Measurements from ENCODE around the gene METAP2. TPM values are rescaled to one million over a fixed set of nuclear protein-coding genes. Genes with fewer than 3 reads are reported as not detected.
A peak's percentile ranks its signal among the peaks of the same experiment; 100 is the strongest.

Gene METAP2
- total RNA-seq, 8 experiments from 2014 or later: 62.2 to 233 (median 84.0) TPM

DNA sequence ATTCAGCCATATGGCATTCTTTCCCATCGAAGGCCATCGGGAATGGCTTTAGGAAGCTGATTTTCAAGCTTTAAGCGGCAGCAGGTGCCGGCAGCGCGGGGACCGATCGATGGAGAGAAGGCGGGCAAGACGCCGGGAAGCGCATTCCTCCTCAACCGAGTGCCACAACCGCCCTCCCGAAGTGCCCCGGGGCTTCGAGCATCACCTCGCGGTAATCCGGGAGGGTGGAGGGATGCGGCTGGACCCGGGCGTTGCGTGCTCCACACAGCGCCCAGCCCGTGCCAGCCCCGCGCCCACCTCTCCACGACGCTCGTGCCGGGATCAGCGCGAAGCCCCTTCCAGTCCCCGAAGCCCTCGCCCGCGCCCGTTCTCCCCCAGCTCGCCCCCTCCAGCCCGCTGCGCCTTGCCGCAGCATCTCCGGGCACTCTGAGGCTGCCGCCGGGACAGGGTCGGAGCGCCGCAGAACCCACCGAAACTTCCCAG is 74.1 kb downstream of the METAP2 start:
- peaks cover 11 to 34% of the 10 kb centered on the region in 2 donors for H3K4me1 ChIP-seq (replicated peaks in 1 of 2)
- peak overlapping the region; percentile 75 to 97 (median 86) for H3K4me3 ChIP-seq
- in situ Hi-C loops (cut with MboI; ENCODE audit: low pct_unique_long_range_greater_than_20kb in 2 of 9, low sequenced_read_pairs in 9 of 9, unreplicated experiment in 9 of 9): loop anchor here in 3 of 9 experiments (25.0 kb wide), 1 partner anchor 436 kb away; no protein-coding TSS in a partner anchor
- 0 to 8% (median 0%) methylated on average over 2 to 12 of the region's 50 CpGs; no CpG with 5 or more reads in 5 of the 10 experiments for WGBS, 10 experiments
- peak; percentile 33 to 71 (median 68) for ATAC-seq (replicated peaks in 6 of 8)
- H3K27ac ChIP-seq: peak overlapping the region; percentile 81 to 83

DNA sequence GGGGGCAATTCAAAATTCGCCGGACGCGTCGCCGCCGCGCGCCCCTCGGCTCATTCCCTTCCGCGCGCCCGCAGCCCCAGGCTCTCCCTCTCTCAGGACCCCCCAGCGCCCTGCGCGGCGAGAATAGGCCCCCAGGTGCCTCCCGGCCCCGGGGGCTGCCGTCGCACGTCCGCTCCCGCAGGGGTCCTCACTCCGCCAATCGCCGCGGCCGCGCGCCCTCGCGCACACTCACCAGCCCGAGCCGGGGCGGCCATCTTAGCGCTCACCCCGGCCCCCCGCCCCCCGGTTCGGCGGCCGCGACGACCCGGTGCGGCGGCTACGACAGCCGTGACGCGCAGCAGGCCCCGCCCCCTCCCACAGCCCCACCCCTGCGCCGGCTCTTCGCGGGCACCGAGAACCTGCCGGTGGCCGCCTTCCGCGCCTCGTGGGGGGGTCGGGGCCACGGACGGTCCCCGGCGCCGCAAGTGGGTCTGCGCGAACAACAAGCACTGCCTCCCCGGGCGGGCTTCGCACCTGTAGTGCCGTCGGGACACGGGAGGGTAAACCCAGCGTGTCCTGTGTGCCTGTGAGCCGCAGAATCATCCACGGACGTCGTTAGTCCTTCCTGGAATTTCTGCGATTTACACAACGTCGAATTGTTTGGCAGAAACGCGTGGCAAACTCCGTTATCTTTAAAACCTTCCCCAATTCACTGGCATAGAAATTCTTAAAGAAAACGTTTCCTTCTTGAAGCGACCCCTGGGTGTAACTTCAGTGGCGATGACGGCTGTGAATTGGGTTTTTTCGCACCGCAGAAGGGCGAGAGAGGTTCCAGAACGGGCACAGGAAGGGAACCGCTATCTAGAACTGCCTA is 74.8 kb downstream of the METAP2 start:
- H3K4me1 ChIP-seq (replicated peaks in 1 of 2): peaks cover 11 to 34% of the 10 kb centered on the region in 2 donors
- ATAC-seq (replicated peaks in 6 of 8): peak in 7 of 8 experiments; percentile 67 to 93 (median 88)
- peak overlapping the region; percentile 81 to 83 for H3K27ac ChIP-seq
- in situ Hi-C loops (cut with MboI; ENCODE audit: low pct_unique_long_range_greater_than_20kb in 2 of 9, low sequenced_read_pairs in 9 of 9, unreplicated experiment in 9 of 9): loop anchor here in 3 of 9 experiments (25.0 kb wide), 1 partner anchor 436 kb away; no protein-coding TSS in a partner anchor
- H3K4me3 ChIP-seq: peak overlapping the region; percentile 75 to 97 (median 86)
- WGBS, 10 experiments: 15 to 66% (median 51%) methylated on average over 3 to 17 of the region's 98 CpGs; no CpG with 5 or more reads in 2 of the 10 experiments

DNA sequence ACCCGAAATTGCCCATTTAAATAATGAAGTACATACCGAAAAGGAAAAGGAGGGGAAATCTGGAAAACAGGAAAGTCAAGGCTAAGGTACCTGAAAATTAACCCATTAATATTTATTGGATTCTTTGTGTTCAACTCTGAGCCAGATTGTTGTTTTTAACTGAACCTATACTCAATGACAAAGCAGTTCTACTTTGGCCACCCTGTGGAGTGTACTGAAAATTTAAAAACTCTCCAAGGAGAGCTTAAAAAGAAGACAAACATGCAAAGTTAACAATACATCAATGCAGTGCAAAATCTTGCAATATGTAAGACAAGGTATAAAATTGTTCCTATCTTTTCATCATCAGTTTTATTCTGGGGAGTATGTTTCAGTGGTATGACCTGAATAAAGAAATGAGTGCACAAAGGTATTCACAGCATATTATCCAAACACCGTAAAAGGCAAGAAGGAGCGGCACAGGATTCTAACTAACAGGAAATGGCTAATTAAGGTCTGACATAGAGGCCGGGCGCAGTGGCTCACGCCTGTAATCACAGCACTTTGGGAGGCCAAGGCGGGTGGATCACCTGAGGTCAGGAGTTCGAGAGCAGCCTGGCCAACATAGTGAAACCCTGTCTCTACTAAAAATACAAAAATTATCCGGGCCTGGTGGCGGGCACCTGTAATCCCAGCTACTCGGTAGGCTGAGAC is 75.6 kb downstream of the METAP2 start:
- Histone ChIP-seq H3K4me1 (replicated peaks in 1 of 2) (peaks cover 11 to 34% of the 10 kb centered on the region in 2 donors), H3K4me3 (peak overlapping the region; percentile 75 to 97 (median 86)), H3K27ac (no peak overlapping the region)
- in situ Hi-C loops (cut with MboI; ENCODE audit: low pct_unique_long_range_greater_than_20kb in 2 of 9, low sequenced_read_pairs in 9 of 9, unreplicated experiment in 9 of 9): loop anchor here in 3 of 9 experiments (25.0 kb wide), 1 partner anchor 437 kb away; no protein-coding TSS in a partner anchor
- no peak for ATAC-seq (replicated peaks in 6 of 8)
- WGBS, 10 experiments: 58 to 100% (median 89%) methylated on average over 2 to 10 of the region's 12 CpGs; no CpG with 5 or more reads in 1 of the 10 experiments

DNA sequence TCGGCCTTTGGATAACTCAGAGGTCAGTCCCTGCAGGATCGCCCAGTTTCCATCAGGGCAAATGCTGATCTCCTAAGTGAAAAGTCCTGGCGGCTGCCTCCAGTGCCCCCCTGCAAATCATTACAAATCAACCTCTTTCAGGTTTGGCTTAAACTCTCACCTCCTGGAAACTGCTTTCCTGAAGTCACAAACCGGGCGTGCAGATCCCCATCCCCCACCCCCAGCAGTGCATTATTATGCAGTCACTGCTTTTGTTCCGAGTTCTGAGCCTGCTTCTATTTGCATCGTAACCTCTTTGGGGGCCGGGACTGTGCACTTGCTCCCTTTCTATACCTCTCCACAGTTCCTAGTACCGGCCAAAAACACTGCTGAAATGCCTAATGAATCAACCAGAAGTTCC is 77.4 kb downstream of the METAP2 start, which contains the start of gene USP44:
USP44 (minus strand) TSS at position 172 of the 400 bp plus-strand sequence. CDS start 17,220 bp downstream, outside the sequence.
- 0 to 80% (median 10%) methylated on average over 1 to 6 of the region's 9 CpGs; no CpG with 5 or more reads in 1 of the 10 experiments for whole genome bisulfite sequencing, 10 experiments
- Histone ChIP-seq H3K4me3 (peak within 1 kb of the TSS in 2 of 5 donors; percentile 15 to 16), H3K4me1 (replicated peaks in 1 of 2) (peaks cover 9 to 16% of the 10 kb centered on the region in 2 donors), H3K27ac (no peak within 1 kb of the TSS)
- in situ Hi-C loops (cut with MboI; ENCODE audit: low pct_unique_long_range_greater_than_20kb in 2 of 9, low sequenced_read_pairs in 9 of 9, unreplicated experiment in 9 of 9): no loop called here
- peak in 2 of 8 experiments; percentile 12 to 20 for ATAC-seq (replicated peaks in 6 of 8)

DNA sequence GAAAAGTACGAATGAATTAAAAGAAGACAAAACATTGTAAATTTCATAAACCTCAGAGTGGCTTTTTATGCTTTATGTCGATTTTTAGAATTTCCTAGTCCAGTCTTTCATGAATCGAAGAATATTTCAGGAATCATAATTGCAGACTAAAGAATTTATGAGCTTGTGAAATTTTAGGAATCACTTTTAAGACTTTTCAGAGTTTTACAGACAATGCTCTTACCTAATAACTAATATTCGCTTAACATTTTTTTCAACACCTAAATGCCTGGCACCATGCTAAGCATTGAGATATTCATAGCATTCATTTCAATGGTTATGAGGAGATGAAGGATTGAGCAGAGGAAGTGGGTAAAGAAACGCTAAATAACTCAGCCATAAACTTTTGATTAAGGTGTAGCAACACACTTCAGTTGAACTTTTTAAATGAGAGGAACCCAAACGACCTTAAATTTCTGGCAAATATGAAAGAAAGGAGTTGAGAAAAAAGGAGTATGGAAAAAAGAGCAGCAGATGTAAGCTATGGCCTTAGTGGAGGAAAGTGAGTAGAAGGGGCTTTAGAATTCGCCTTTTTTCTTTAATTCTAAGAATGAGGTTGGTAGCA is 78.1 kb downstream of the METAP2 start:
- in situ Hi-C loops (cut with MboI; ENCODE audit: low pct_unique_long_range_greater_than_20kb in 2 of 9, low sequenced_read_pairs in 9 of 9, unreplicated experiment in 9 of 9): no loop called here
- no peak overlapping the region for H3K4me3 ChIP-seq
- no peak for ATAC-seq (replicated peaks in 6 of 8)
- peaks cover 6 to 9% of the 10 kb centered on the region in 2 donors for H3K4me1 ChIP-seq (replicated peaks in 1 of 2)
- H3K27ac ChIP-seq: no peak overlapping the region
- 29 to 64% (median 49%) methylated on average over 3 to 7 of the region's 7 CpGs for whole genome bisulfite sequencing, 10 experiments

DNA sequence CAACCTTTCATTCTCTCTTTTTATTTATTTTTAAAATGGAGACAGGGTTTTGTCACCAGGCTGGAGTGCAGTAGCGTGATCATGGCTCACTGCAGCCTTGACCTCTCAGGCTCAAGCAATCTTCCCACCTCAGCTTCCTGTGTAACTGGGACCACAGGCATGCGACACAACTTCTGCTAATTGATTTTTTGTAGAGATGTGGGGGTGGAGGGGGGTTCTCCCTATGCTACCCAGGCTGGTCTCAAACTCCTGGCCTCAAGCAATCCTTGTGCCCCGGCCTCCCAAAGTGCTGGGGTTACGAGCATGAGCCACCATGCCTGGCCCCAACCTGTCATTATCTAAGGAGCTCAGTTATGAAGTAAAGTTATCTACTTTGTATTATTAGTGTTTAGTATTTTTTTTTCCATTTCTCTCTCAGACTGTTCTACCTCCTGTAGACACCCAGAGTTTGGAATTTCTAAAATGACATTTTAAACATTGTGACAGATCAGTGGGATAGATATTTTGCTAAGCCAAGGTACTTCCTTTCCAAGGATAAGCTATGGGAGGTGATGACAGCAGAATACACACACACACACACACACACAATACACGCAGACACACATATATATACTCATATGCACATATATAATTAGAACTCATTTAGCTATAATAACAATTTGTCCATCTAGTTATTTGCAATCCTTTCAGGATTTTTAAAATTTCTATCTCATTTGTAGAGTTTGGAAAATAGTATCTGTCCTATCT is 79.4 kb downstream of the METAP2 start:
- in situ Hi-C loops (cut with MboI; ENCODE audit: low pct_unique_long_range_greater_than_20kb in 2 of 9, low sequenced_read_pairs in 9 of 9, unreplicated experiment in 9 of 9): no loop called here
- Histone ChIP-seq H3K4me3 (no peak overlapping the region), H3K4me1 (replicated peaks in 1 of 2) (peaks cover 5 to 6% of the 10 kb centered on the region in 2 donors), H3K27ac (no peak overlapping the region)
- ATAC-seq (replicated peaks in 6 of 8): no peak
- WGBS, 10 experiments: 17 to 100% (median 84%) methylated on average over 1 to 4 of the region's 5 CpGs; no CpG with 5 or more reads in 2 of the 10 experiments

DNA sequence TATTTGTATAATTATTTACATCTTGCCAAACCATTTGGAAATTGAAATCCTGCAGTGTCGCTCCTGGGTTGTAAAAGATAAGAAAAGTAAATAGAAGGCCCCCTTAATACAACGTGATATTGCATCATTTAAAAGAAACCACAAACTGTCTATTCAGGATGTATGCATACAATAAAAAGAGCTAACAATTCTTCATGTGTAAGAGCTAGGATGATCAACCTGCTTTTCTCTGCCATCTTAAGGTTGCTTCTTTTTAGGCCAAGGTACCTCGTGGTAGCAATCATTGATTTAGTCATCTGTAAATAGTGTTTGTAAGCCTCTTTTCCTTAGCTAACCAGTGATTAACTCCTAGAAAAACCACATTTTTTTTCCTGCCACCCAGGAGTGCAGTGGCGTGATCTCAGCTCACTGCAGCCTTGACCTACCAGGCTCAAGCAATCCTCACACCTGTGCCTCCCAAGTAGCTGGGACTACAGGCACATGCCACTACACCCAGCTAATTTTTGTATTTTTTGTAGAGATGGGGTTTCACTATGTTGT is 80.7 kb downstream of the METAP2 start:
- ATAC-seq (replicated peaks in 6 of 8): no peak
- no peak overlapping the region for H3K27ac ChIP-seq
- H3K4me1 ChIP-seq (replicated peaks in 1 of 2): peaks cover 5 to 6% of the 10 kb centered on the region in 2 donors
- in situ Hi-C loops (cut with MboI; ENCODE audit: low pct_unique_long_range_greater_than_20kb in 2 of 9, low sequenced_read_pairs in 9 of 9, unreplicated experiment in 9 of 9): no loop called here
- no peak overlapping the region for H3K4me3 ChIP-seq
- 29 to 84% (median 64%) methylated on average over 1 to 4 of the region's 4 CpGs; no CpG with 5 or more reads in 1 of the 10 experiments for WGBS, 10 experiments

DNA sequence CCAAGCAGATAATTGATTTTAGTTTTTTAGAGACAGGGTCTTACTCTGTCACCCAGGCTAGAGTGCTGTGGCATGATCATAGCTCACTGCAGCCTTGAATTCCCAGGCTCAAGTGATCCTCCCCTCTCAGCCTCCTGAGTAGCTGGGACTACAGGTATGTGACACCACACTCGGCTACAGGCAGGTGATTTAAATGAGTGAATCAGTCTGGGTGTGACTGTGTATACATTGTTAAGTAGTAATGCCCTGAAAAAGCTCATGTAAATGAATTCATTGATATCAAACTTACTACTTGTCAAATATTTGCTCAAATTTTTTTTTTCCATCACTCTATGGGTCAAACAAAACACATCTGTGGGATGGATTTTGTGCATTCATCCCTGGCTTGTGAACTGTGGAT is 83.7 kb downstream of the METAP2 start:
- no peak for ATAC-seq (replicated peaks in 6 of 8)

More for the DNA sequence above, 83.7 kb downstream of the METAP2 start:
- no peak overlapping the region for H3K27ac ChIP-seq
- no peak overlapping the region for H3K4me3 ChIP-seq
- no peaks in the 10 kb centered on the region for H3K4me1 ChIP-seq (replicated peaks in 1 of 2)
- in situ Hi-C loops (cut with MboI; ENCODE audit: low pct_unique_long_range_greater_than_20kb in 2 of 9, low sequenced_read_pairs in 9 of 9, unreplicated experiment in 9 of 9): no loop called here
- 71 to 100% (median 80%) methylated on average over 1 of the region's 1 CpG; no CpG with 5 or more reads in 7 of the 10 experiments for WGBS, 10 experiments

Other genes starting within 250 kb of the METAP2 start
- 10 to 100 TPM in 5 of 8 experiments, 1 to 10 TPM in 2, under 1 TPM in 1; 0.76 to 15.7 (median 10.8) TPM for gene USP44, start 77.3 kb downstream of the METAP2 start, total RNA-seq

Measured in motor neuron (in vitro differentiated cells).